CD4-positive, alpha-beta T cell (primary cell): ENCODE measurements around the gene KRTAP4-6. TPM values are rescaled to one million over a fixed set of nuclear protein-coding genes. Genes with fewer than 3 reads are reported as not detected.

Source experiments
- ATAC-seq: fragments of 200-7000 bp; cut with Tn5 transposase; one replicate; pipeline ENCODE4 v1.10.0; 2022; ENCODE audit warnings: mild to moderate bottlenecking; ENCODE audit not compliant: poor library complexity
- CTCF ChIA-PET: fragments of 350-600 bp; sonication (Branson Sonifier 250); formaldehyde crosslinking; loops from one replicate; lab custom pipeline; 2021; ENCODE audit warnings: antibody characterized with exemption, inconsistent platforms; lab: Charles Lee
- POLR2A ChIA-PET: fragments of 350-600 bp; sonication (Branson Sonifier 250); formaldehyde crosslinking; loops from one replicate; lab custom pipeline; 2021; ENCODE audit warnings: antibody characterized with exemption, inconsistent platforms; lab: Charles Lee
- DNase-seq, 14 experiments: peaks; one replicate each; pipeline ENCODE4 v3.0.0-alpha.2; 2013 to 2020; ENCODE audit warnings: mixed read lengths in 2 of 14
- H3K27ac ChIP-seq, 2 donors: one replicate each; pipeline versions ENCODE4 v1.5.1 to v1.7.0; 2013; ENCODE audit warnings: low read length in 2 of 2, low read depth in 1 of 2, mild to moderate bottlenecking in 1 of 2
- H3K27me3 ChIP-seq, 2 experiments: 1 replicate in 1 of 2; 2 replicates in 1 of 2; pipeline versions ENCODE4 v1.6.1 to v1.7.0; 2013; ENCODE audit warnings: low read length in 2 of 2, control low read depth in 1 of 2, mild to moderate bottlenecking in 1 of 2, moderate library complexity in 1 of 2; ENCODE audit not compliant: insufficient read depth in 2 of 2, control insufficient read depth in 1 of 2
- H3K36me3 ChIP-seq: one replicate; pipeline ENCODE4 v1.6.1; 2013; ENCODE audit warnings: low read length, control low read depth; ENCODE audit not compliant: insufficient read depth
- H3K4me1 ChIP-seq: one replicate; pipeline ENCODE4 v1.6.1; 2013; ENCODE audit warnings: low read length, control low read depth; ENCODE audit not compliant: insufficient read depth
- H3K4me3 ChIP-seq: one replicate; pipeline ENCODE4 v1.5.1; 2013; ENCODE audit warnings: mild to moderate bottlenecking, low read length, moderate library complexity
- H3K9me3 ChIP-seq, 2 experiments: 1 replicate in 1 of 2; 2 replicates in 1 of 2; pipeline versions ENCODE4 v1.6.1 to v1.7.0; 2013; ENCODE audit warnings: low read length in 2 of 2, mild to moderate bottlenecking in 2 of 2, control low read depth in 1 of 2, moderate library complexity in 1 of 2; ENCODE audit not compliant: control insufficient read depth in 1 of 2, insufficient read depth in 1 of 2
- H3K27ac Mint-ChIP-seq: one replicate; pipeline ENCODE4 v1.8.0; 2020; ENCODE audit warnings: mixed read lengths
- H3K27me3 Mint-ChIP-seq: one replicate; pipeline ENCODE4 v1.8.0; 2021; ENCODE audit warnings: mixed read lengths
- H3K36me3 Mint-ChIP-seq: one replicate; pipeline ENCODE4 v1.8.0; 2021; ENCODE audit warnings: low read depth, mixed read lengths
- H3K4me1 Mint-ChIP-seq: one replicate; pipeline ENCODE4 v1.8.0; 2021; ENCODE audit warnings: low read depth, mixed read lengths
- H3K4me3 Mint-ChIP-seq: one replicate; pipeline ENCODE4 v1.8.0; 2020; ENCODE audit warnings: mild to moderate bottlenecking, mixed read lengths
- H3K9me3 Mint-ChIP-seq: one replicate; pipeline ENCODE4 v1.8.0; 2020; ENCODE audit warnings: mixed read lengths
- CTCF ChIP-seq: fragments of 200-600 bp; IDR thresholded peaks from one replicate; pipeline ENCODE4 v1.8.0; 2022; ENCODE audit warnings: antibody characterized with exemption, mild to moderate bottlenecking
- intact Hi-C, 2 experiments: fragments of 100-400 bp; cut with DNase I in 1 of 2; cut with micrococcal nuclease in 1 of 2; formaldehyde crosslinking; loops; one replicate each; pipeline versions ENCODE4 v1.15.1 to v1.9.0; 2023 to 2025; cut with DNase I, micrococcal nuclease
- total RNA-seq, 174 experiments: library from RNA in 2 of 174; stranded (reverse) in 2 of 174; gene quantifications; one replicate each; pipeline ENCODE4 v1.2.3 and lab custom pipeline; 2021 to 2026

The KRTAP4-6 gene
- total RNA-seq, 2 experiments from 2014 or later, result not detected

- H3K4me1 ChIP-seq, result peaks cover 5% of the 10 kb centered on the region
- ChIA-PET POLR2A (no interaction called here), CTCF (interaction anchor here (1.2 kb wide), 1 partner anchor 191 kb away, joined by 4 read pairs; no protein-coding TSS in a partner anchor)
- H3K4me1 Mint-ChIP-seq, result peaks cover 50% of the 10 kb centered on the region
- no peaks in the 10 kb centered on the region for H3K27me3 ChIP-seq
- H3K9me3 ChIP-seq, result no peaks in the 10 kb centered on the region
- H3K9me3 Mint-ChIP-seq, result no peaks in the 10 kb centered on the region
- H3K4me3 ChIP-seq, result no peak overlapping the region
- TF ChIP-seq CTCF, result no peak
- DNase-seq (no peak), ATAC-seq (no peak)
- no peaks in the 10 kb centered on the region for H3K27me3 Mint-ChIP-seq
- H3K27ac ChIP-seq, result no peak overlapping the region
- H3K36me3 Mint-ChIP-seq, result no peaks in the 10 kb centered on the region
- H3K36me3 ChIP-seq, result no peaks in the 10 kb centered on the region
- H3K4me3 Mint-ChIP-seq, result no peak overlapping the region
- H3K27ac Mint-ChIP-seq, result no peak overlapping the region
- intact Hi-C loops, result no loop called here
These were observed 8.4 kb downstream of the KRTAP4-6 start for GRCh38 chr17:41131979-41132378.

GRCh38 chr17:41127371-41127770, 13.0 kb downstream of the KRTAP4-6 start:
- Histone ChIP-seq H3K27ac (no peak overlapping the region), H3K4me1 (peaks cover 21% of the 10 kb centered on the region), H3K27me3 (no peaks in the 10 kb centered on the region), H3K4me3 (no peak overlapping the region), H3K36me3 (no peaks in the 10 kb centered on the region), H3K9me3 (no peaks in the 10 kb centered on the region)
- DNase-seq (no peak), ATAC-seq (no peak)
- Mint-ChIP-seq H3K27me3 (no peaks in the 10 kb centered on the region), H3K9me3 (no peaks in the 10 kb centered on the region), H3K27ac (no peak overlapping the region), H3K36me3 (no peaks in the 10 kb centered on the region), H3K4me1 (peaks cover 79% of the 10 kb centered on the region), H3K4me3 (no peak overlapping the region)
- ChIA-PET CTCF (no interaction called here), POLR2A (no interaction called here)
- no peak for TF ChIP-seq CTCF
- intact Hi-C loops, result no loop called here

- no peak overlapping the region for H3K27ac Mint-ChIP-seq
- H3K36me3 Mint-ChIP-seq, result no peaks in the 10 kb centered on the region
- DNase-seq, result no peak
- peaks cover 75% of the 10 kb centered on the region for H3K4me1 Mint-ChIP-seq
- Histone ChIP-seq H3K4me1 (peaks cover 21% of the 10 kb centered on the region), H3K9me3 (no peaks in the 10 kb centered on the region), H3K4me3 (no peak overlapping the region), H3K27me3 (no peaks in the 10 kb centered on the region), H3K27ac (no peak overlapping the region), H3K36me3 (no peaks in the 10 kb centered on the region)
- H3K27me3 Mint-ChIP-seq, result no peaks in the 10 kb centered on the region
- CTCF ChIA-PET, result no interaction called here
- intact Hi-C loops, result no loop called here
- ATAC-seq, result no peak
- H3K9me3 Mint-ChIP-seq, result no peaks in the 10 kb centered on the region
- POLR2A ChIA-PET, result interaction anchor here (0.6 to 1.0 kb wide), 4 partner anchors 15 to 476 kb away, joined by 3 to 9 read pairs (median 3); no protein-coding TSS in a partner anchor
- H3K4me3 Mint-ChIP-seq, result peak overlapping the region; percentile 36
- TF ChIP-seq CTCF, result no peak
These were observed 13.9 kb downstream of the KRTAP4-6 start for GRCh38 chr17:41126412-41126811.
